ENCODE measurements around the gene GBE1. TPM values are rescaled to one million over a fixed set of nuclear protein-coding genes. Genes with fewer than 3 reads are reported as not detected.
A peak's percentile ranks its signal among the peaks of the same experiment; 100 is the strongest.

Gene GBE1
- 73.1 TPM for total RNA-seq
- long read RNA-seq, transcript GBE1-201 (16 exons, 3,461 nt): major isoform, 369 of 396 reads
- long read RNA-seq, partial matches to known transcripts: 13 of 396 reads
- long read RNA-seq, other reads (novel, unspliced or antisense): 14 of 396 reads

GRCh38 chr3:81760924-81761903 is at the start of gene GBE1:
Gene GBE1 (minus strand): TSS chr3:81761645. CDS start chr3:81761517, 128 bp downstream.
- peak; percentile 51 for TF ChIP-seq CTCF (IDR thresholded peaks at IDR 0.05; ENCODE audit: borderline replicate concordance)
- Histone ChIP-seq H3K27ac (replicated peaks) (peak within 1 kb of the TSS; percentile 100), H3K36me3 (peaks cover 24% of the 10 kb centered on the region), H3K27me3 (ENCODE audit: low read depth) (no peaks in the 10 kb centered on the region), H3K4me1 (peaks cover 86% of the 10 kb centered on the region), H3K9me3 (replicated peaks) (no peaks in the 10 kb centered on the region), H3K4me3 (peak within 1 kb of the TSS; percentile 80)
- intact Hi-C loops (cut with micrococcal nuclease): no loop called here
- peak; percentile 93 for DNase-seq

GRCh38 chr3:81808900-81809299 is 47.5 kb upstream of the GBE1 start:
- peaks cover 6% of the 10 kb centered on the region for H3K9me3 ChIP-seq (replicated peaks)

GRCh38 chr3:81799403-81799802 is 38.0 kb upstream of the GBE1 start:
- no peaks in the 10 kb centered on the region for H3K36me3 ChIP-seq
- no peak overlapping the region for H3K4me3 ChIP-seq
- no peaks in the 10 kb centered on the region for H3K9me3 ChIP-seq (replicated peaks)
- H3K27me3 ChIP-seq (ENCODE audit: low read depth): no peaks in the 10 kb centered on the region
- no peak for DNase-seq
- H3K4me1 ChIP-seq: peaks cover 9% of the 10 kb centered on the region
- TF ChIP-seq CTCF (IDR thresholded peaks at IDR 0.05; ENCODE audit: borderline replicate concordance): no peak
- intact Hi-C loops (cut with micrococcal nuclease): no loop called here
- no peak overlapping the region for H3K27ac ChIP-seq (replicated peaks)

More at GRCh38 chr3:81808900-81809299, 47.5 kb upstream of the GBE1 start:
- intact Hi-C loops (cut with micrococcal nuclease): no loop called here
- Histone ChIP-seq H3K4me3 (no peak overlapping the region), H3K27me3 (ENCODE audit: low read depth) (no peaks in the 10 kb centered on the region), H3K4me1 (no peaks in the 10 kb centered on the region), H3K36me3 (no peaks in the 10 kb centered on the region), H3K27ac (replicated peaks) (no peak overlapping the region)
- DNase-seq: no peak
- no peak for TF ChIP-seq CTCF (IDR thresholded peaks at IDR 0.05; ENCODE audit: borderline replicate concordance)

GRCh38 chr3:81793410-81793809 is 32.0 kb upstream of the GBE1 start:
- no peak overlapping the region for H3K27ac ChIP-seq (replicated peaks)
- intact Hi-C loops (cut with micrococcal nuclease): no loop called here
- TF ChIP-seq CTCF (IDR thresholded peaks at IDR 0.05; ENCODE audit: borderline replicate concordance): no peak
- no peak overlapping the region for H3K4me3 ChIP-seq
- H3K27me3 ChIP-seq (ENCODE audit: low read depth): no peaks in the 10 kb centered on the region
- DNase-seq: no peak
- H3K4me1 ChIP-seq: peaks cover 23% of the 10 kb centered on the region
- no peaks in the 10 kb centered on the region for H3K9me3 ChIP-seq (replicated peaks)
- no peaks in the 10 kb centered on the region for H3K36me3 ChIP-seq

- DNase-seq: no peak
- no peak for TF ChIP-seq CTCF (IDR thresholded peaks at IDR 0.05; ENCODE audit: borderline replicate concordance)
- Histone ChIP-seq H3K27ac (replicated peaks) (peak overlapping the region; percentile 82), H3K9me3 (replicated peaks) (no peaks in the 10 kb centered on the region), H3K36me3 (no peaks in the 10 kb centered on the region), H3K4me3 (peak overlapping the region; percentile 34), H3K4me1 (peaks cover 28% of the 10 kb centered on the region), H3K27me3 (ENCODE audit: low read depth) (no peaks in the 10 kb centered on the region)
- intact Hi-C loops (cut with micrococcal nuclease): no loop called here
Measured at GRCh38 chr3:81790117-81790516, 28.7 kb upstream of the GBE1 start.
